BLaER1 (cell line): ENCODE measurements around the gene OXA1L.
"Not testable (repeated sequence)": the region's sequence is repeated elsewhere in the genome, so short reads cannot be mapped to it uniquely, and the experiment has no call there.

Experiments
- H3K27ac ChIP-seq: shearing (Covaris generic); formaldehyde crosslinking; 2 replicates; pipeline ENCODE4 v1.8.1; 2022
- H3K27me3 ChIP-seq: shearing (Covaris generic); formaldehyde crosslinking; 2 replicates; pipeline ENCODE4 v1.8.1; 2022
- H3K36me3 ChIP-seq: shearing (Covaris generic); formaldehyde crosslinking; 2 replicates; pipeline ENCODE4 v1.8.1; 2022
- H3K4me1 ChIP-seq: shearing (Covaris generic); formaldehyde crosslinking; 2 replicates; pipeline ENCODE4 v1.8.1; 2022
- H3K4me2 ChIP-seq: shearing (Covaris generic); formaldehyde crosslinking; 2 replicates; pipeline ENCODE4 v1.8.1; 2022
- H3K4me3 ChIP-seq: shearing (Covaris generic); formaldehyde crosslinking; 2 replicates; pipeline ENCODE4 v1.8.1; 2022
- H3K9ac ChIP-seq: shearing (Covaris generic); formaldehyde crosslinking; 2 replicates; pipeline ENCODE4 v1.8.1; 2022
- H3K9me3 ChIP-seq: shearing (Covaris generic); formaldehyde crosslinking; 2 replicates; pipeline ENCODE4 v1.8.1; 2022
- H4K20me1 ChIP-seq: shearing (Covaris generic); formaldehyde crosslinking; 2 replicates; pipeline ENCODE4 v1.8.1; 2022
- Cebpa-rat ChIP-seq: shearing (Covaris generic); IDR thresholded peaks from 2 replicates; pipeline ENCODE4 v1.8.1; 2022

OXA1L gene

DNA sequence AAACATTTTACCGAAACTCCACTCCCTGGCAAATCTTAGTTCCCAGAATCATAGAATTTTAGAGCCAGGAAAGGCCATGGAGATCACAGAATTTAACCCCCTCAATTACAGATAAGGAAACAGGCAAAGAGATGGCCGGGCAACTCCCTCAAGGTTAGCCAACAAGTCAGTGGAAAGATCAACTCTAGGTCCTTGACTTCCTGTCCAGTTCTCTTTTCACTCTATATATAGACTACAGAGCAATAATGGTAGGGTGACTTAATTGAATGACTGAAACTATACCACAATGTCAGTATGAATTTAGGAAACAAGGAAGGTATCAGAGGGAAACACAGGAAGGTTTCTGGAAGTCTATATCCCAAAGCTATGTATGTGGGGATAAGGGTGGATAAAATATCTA, 11.6 kb downstream of the OXA1L start:
- no peaks in the 10 kb centered on the region for H4K20me1 ChIP-seq
- H3K9ac ChIP-seq: no peak overlapping the region
- H3K9me3 ChIP-seq: peaks cover 10% of the 10 kb centered on the region
- H3K27me3 ChIP-seq: no peaks in the 10 kb centered on the region
- no peak overlapping the region for H3K4me3 ChIP-seq
- no peak overlapping the region for H3K4me2 ChIP-seq
- peaks cover 8% of the 10 kb centered on the region; the same call in 1 of the 2 replicates for H3K4me1 ChIP-seq
- H3K27ac ChIP-seq: no peak overlapping the region
- peaks cover 36% of the 10 kb centered on the region for H3K36me3 ChIP-seq
- no peak for TF ChIP-seq Cebpa-rat

DNA sequence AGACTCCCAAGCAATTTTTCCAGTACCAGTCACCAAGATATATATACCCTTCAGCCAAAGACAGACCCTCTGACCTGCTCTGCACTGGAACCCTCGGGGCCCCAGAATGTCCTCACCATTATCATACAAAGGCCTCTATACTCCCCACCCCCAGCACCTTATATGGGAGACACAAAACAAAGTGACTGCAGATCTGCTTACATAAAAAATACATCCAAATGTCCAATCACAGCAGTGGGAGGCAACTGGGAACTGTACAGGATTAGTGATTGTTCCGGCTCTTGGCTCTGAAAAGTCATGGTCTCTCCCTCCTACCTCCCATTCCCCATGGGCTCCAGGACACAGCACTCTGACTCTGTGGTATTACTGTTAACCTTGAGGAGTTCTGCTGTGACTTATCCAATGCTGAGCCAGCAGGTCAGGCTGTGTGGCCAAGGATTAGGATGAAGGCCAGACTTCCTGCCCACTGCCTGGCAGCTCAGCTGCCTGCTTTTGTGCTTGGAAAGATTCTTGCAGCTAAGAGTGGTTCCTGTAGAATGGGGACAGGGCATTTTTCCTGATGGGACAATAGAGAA, 13.7 kb downstream of the OXA1L start:
- Histone ChIP-seq H3K36me3 (peaks cover 15% of the 10 kb centered on the region), H3K4me3 (no peak overlapping the region), H3K4me1 (peaks cover 8% of the 10 kb centered on the region; the same call in 1 of the 2 replicates), H3K9ac (no peak overlapping the region), H3K27ac (no peak overlapping the region), H3K27me3 (no peaks in the 10 kb centered on the region), H4K20me1 (no peaks in the 10 kb centered on the region), H3K4me2 (no peak overlapping the region), H3K9me3 (peaks cover 10% of the 10 kb centered on the region)
- TF ChIP-seq Cebpa-rat: no peak

DNA sequence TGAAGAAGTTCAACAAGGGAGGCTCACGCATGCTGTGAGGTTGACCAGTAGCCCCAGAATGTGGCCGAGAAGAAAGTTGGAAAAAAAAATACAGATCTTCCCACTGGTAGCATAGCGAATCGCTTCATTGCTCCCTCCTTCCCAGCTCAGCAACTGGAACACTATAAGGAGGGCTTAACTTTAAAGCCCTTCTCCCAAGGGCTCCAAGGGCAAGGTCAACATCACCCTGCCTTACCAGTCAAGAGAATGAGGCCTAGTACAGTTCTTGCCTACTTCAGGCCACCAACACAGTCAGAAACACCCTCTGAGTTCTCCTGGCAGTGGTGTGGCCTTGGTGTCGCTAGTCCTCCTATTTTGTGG, 14.4 kb downstream of the OXA1L start:
- Histone ChIP-seq H3K36me3 (peaks cover 8% of the 10 kb centered on the region; the same call in 1 of the 2 replicates), H3K4me2 (no peak overlapping the region)

DNA sequence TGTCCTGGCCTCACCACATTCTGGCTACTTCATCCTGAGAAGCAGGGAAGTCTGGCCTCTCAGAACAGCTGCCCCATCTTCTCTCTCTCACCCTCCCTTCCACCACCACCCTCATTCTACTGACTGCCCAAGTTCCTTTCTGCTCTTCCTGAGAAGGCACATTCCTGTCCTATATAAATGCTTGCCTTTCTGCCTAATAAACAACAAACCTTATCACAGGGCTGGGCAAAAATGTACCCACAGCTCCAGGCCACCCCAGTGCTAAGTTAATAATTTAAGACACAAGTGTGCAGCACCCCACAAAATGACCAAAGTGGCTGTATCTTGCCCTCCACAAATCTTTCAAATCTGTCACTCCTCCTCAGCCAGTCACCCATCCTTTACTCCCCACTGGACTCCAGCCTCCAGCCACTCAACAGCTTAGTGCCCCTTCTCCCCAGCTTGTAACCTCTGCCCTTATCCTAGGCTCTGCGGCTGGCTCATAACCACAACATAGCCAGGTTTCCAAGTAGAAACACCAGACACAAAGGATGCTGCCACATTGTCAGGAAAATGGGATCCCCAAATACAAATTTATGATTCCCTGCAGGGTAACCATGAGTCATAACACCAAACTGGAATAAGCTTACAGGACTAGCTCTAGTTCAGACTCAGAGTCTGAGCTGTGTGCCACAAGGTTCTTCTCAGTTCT, 15.0 kb downstream of the OXA1L start:
- Histone ChIP-seq H3K4me1 (peaks cover 5% of the 10 kb centered on the region; the same call in 1 of the 2 replicates), H3K27ac (no peak overlapping the region), H3K4me2 (no peak overlapping the region), H4K20me1 (no peaks in the 10 kb centered on the region), H3K4me3 (no peak overlapping the region), H3K36me3 (0 out of 2 replicates have a peak, but pooled peaks cover 2% of the 10 kb centered on the region), H3K9me3 (peaks cover 5% of the 10 kb centered on the region; the same call in 1 of the 2 replicates), H3K9ac (no peak overlapping the region), H3K27me3 (no peaks in the 10 kb centered on the region)
- TF ChIP-seq Cebpa-rat: no peak

More for the DNA sequence above, 14.4 kb downstream of the OXA1L start:
- peaks cover 10% of the 10 kb centered on the region for H3K9me3 ChIP-seq
- peaks cover 8% of the 10 kb centered on the region; the same call in 1 of the 2 replicates for H3K4me1 ChIP-seq
- no peak overlapping the region for H3K9ac ChIP-seq
- no peak overlapping the region for H3K27ac ChIP-seq
- no peaks in the 10 kb centered on the region for H3K27me3 ChIP-seq
- no peak for TF ChIP-seq Cebpa-rat
- no peaks in the 10 kb centered on the region for H4K20me1 ChIP-seq
- no peak overlapping the region for H3K4me3 ChIP-seq

DNA sequence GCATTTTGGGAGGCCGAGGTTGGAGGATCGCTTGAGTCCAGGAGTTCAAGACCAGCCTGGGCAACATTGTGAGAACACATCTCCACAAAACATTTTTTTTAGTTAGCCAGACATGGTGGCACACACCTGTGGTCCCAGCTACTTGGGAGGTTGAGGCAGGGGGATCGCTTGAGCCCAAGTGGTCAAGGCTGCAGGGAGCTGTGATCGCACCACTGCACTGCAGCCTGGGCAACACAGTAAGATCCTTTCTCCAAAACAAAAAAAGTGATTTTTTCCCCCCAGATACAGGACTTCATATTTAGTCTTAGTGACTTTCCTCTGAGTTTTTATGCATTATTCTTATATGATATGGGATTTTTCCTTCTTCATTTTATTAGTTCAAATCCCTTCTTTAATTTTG, 20.2 kb downstream of the OXA1L start:
- H3K9me3 ChIP-seq: no peaks in the 10 kb centered on the region
- no peak overlapping the region for H3K27ac ChIP-seq
- H3K36me3 ChIP-seq: no peaks in the 10 kb centered on the region
- TF ChIP-seq Cebpa-rat: no peak
- no peak overlapping the region for H3K4me2 ChIP-seq
- no peak overlapping the region for H3K4me3 ChIP-seq
- H3K4me1 ChIP-seq: peaks cover 27% of the 10 kb centered on the region
- H4K20me1 ChIP-seq: no peaks in the 10 kb centered on the region
- no peak overlapping the region for H3K9ac ChIP-seq
- H3K27me3 ChIP-seq: no peaks in the 10 kb centered on the region

DNA sequence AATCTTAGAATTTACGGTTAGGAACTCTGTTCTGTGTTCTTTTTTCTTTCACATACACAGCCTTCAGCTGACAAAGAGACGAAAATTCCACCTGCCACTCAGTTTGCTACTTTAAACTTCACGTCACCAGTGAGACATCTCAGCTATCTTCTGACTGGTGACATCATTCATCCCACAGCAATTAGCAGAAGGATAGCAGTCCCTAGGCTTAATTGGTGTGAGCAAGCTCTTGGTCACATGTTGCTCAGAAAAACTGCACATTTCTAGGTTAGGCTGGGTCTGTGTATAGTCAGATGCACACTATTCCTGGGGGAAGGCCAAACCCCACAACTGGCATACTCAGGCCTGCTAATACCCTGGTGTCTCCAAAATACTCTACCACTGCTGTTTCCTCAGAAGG, 24.8 kb downstream of the OXA1L start:
- Histone ChIP-seq H4K20me1 (no peaks in the 10 kb centered on the region), H3K9ac (no peak overlapping the region), H3K4me2 (no peak overlapping the region), H3K4me3 (no peak overlapping the region), H3K27ac (no peak overlapping the region), H3K9me3 (peaks cover 6% of the 10 kb centered on the region; the same call in 1 of the 2 replicates), H3K36me3 (no peaks in the 10 kb centered on the region), H3K4me1 (peaks cover 29% of the 10 kb centered on the region), H3K27me3 (no peaks in the 10 kb centered on the region)
- TF ChIP-seq Cebpa-rat: no peak

GRCh38 chr14:22792158-22792557, 25.7 kb downstream of the OXA1L start:
- H3K27me3 ChIP-seq: no peaks in the 10 kb centered on the region
- TF ChIP-seq Cebpa-rat: no peak
- no peaks in the 10 kb centered on the region for H3K36me3 ChIP-seq
- no peak overlapping the region for H3K4me2 ChIP-seq
- H4K20me1 ChIP-seq: no peaks in the 10 kb centered on the region
- peaks cover 6% of the 10 kb centered on the region; the same call in 1 of the 2 replicates for H3K9me3 ChIP-seq
- no peak overlapping the region for H3K4me3 ChIP-seq
- no peak overlapping the region for H3K27ac ChIP-seq
- no peak overlapping the region for H3K9ac ChIP-seq
- H3K4me1 ChIP-seq: peaks cover 29% of the 10 kb centered on the region

GRCh38 chr14:22793550-22793949, 27.1 kb downstream of the OXA1L start:
- H3K4me2 ChIP-seq, H4K20me1 ChIP-seq, H3K36me3 ChIP-seq, H3K4me3 ChIP-seq, H3K27me3 ChIP-seq, H3K9me3 ChIP-seq, H3K27ac ChIP-seq, H3K9ac ChIP-seq: not testable (repeated sequence)
- H3K4me1 ChIP-seq: peaks cover 29% of the 10 kb centered on the region

DNA sequence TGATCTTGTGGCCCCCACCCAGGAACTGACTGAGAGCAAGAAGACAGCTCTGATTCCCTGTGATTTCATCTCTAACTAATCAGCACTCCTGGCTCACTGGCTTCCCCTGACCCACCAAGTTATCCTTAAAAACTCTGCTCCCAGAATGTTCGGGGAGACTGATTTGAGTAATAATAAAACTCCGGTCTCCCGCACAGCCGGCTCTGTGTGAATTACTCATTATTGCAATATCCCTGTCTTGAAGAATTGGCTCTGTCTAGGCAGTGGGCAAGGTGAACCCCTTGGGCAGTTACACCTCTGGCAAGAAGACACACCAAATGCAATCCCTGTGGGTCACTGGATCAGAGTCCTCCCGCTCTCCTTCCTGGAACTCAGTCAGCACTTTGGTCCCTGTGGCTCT, 27.5 kb downstream of the OXA1L start:
- H3K4me3 ChIP-seq: no peak overlapping the region
- H3K9me3 ChIP-seq: peaks cover 6% of the 10 kb centered on the region; the same call in 1 of the 2 replicates
- no peak for TF ChIP-seq Cebpa-rat
- H3K4me2 ChIP-seq: no peak overlapping the region
- no peaks in the 10 kb centered on the region for H3K36me3 ChIP-seq
- peaks cover 28% of the 10 kb centered on the region for H3K4me1 ChIP-seq
- H4K20me1 ChIP-seq: no peaks in the 10 kb centered on the region
- H3K9ac ChIP-seq: no peak overlapping the region
- H3K27me3 ChIP-seq: no peaks in the 10 kb centered on the region
- H3K27ac ChIP-seq: no peak overlapping the region

DNA sequence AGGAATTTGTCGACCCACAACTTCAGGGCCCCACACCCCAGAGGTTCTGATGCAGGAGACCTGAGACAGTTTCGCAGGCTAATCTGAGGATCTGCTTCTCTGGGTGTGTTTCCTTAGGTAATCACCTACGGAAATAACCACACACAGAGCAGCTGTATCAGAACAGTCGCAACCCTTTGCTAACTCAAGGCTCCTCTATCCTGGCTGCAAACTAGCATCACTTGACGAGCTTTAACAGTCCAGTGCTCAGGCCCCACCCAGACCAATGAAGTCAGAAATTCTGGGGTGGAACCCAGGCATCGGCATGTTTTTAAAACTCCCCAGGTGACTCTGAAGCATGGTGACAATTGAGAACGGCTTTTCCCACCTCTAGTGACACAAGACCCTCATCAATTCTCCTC, 28.1 kb downstream of the OXA1L start:
- Histone ChIP-seq H3K27ac (no peak overlapping the region), H3K27me3 (no peaks in the 10 kb centered on the region), H3K9me3 (peaks cover 6% of the 10 kb centered on the region; the same call in 1 of the 2 replicates), H3K9ac (no peak overlapping the region), H3K4me3 (no peak overlapping the region), H3K4me1 (peaks cover 23% of the 10 kb centered on the region), H4K20me1 (no peaks in the 10 kb centered on the region), H3K4me2 (no peak overlapping the region), H3K36me3 (no peaks in the 10 kb centered on the region)
- no peak for TF ChIP-seq Cebpa-rat
